ENCODE data around the gene CNGB1.

- TF ChIP-seq CTCF (IDR thresholded peaks at IDR 0.05; ENCODE audit: insufficient read depth, low read length, poor library complexity, severe bottlenecking) (no peak), EZH2phosphoT487 (conservative IDR thresholded peaks at IDR 0.05; ENCODE audit: low read length) (no peak)
Observed at GRCh38 chr16:57982385-57982784, 11.5 kb upstream of the CNGB1 start.

Data from SU-DHL-6 (cell line).